HG03066 (cell line): Measurements from ENCODE around the gene NYNRIN.

Experiments
- ATAC-seq: cut with Tn5 transposase; IDR thresholded peaks from one replicate; pipeline ENCODE4 v1.9.1; 2021; ENCODE audit warnings: low read depth; ENCODE audit not compliant: unreplicated experiment

Gene NYNRIN

DNA sequence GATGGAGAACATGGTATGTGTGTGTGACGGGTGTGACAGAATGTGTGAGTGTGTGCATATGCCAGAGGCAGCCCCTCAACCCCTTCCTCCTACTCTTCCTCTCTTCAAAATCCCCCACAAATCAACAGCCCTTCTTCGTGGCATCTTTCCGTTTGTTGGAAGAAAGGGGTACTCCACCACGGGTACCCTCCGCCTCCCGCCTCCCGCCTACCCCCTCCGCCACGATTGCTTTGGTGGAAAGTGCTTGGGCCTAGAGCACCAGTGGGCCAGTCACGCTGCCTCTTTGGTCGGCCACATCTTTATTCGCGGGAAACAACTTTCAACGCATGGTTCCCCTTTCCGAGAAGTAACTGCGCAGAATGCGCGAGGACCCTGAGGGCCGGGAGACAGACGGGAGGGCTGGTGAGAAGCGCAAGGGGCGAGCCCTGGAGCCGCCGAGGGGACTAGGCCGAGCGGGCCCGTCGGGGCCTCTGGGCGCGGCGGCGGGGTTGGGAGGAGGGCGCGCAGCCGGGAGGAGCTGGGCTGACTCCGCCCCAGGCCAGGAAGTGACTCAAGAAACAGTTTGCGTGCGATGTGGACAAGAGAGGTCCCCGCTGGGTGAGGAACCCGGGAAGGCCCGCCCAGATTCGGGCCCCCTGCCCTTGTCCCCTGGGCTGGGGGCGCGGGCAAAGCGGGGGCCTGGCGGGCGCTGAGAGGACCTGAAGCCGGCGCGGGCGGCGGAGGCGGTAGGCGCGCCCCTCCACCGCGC, 30.8 kb downstream of the NYNRIN start, which contains the start of the genes CBLN3 and KHNYN:
Gene CBLN3, minus strand, starts transcription at position 274 of the 748 bp plus-strand sequence. CDS start 614 bp downstream, outside the sequence.
Gene KHNYN, plus strand, starts transcription at position 560 of the 748 bp plus-strand sequence. CDS start 777 bp downstream, outside the sequence.
- ATAC-seq = peak; percentile 86

DNA sequence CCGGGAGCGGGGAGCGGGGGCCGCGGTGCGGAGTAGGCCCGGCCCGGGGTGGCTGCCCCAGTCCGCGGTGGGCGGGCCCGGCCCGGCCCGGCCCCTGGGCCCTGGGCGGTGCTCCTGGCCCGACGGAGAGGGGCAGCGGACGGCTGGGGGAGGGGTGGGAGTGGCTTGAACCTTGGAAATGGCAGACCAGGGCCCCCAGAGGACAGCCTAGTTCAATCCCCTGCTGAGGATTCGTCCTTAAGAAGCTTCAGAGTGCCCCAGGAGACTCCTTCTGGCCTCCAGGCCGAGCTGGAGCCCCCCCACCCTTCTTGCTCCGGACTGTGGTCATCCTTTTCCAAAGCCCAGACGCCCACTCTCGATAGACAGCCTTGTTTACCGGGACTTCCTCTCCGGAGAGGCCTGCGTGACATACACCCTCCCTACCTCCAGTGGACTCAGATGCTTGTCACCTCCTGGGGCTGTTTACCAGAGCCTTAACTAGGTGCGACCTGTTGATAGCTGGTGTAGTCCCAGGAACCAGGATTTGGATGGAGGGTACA, 31.4 kb downstream of the NYNRIN start:
- ATAC-seq = peak; percentile 63

DNA sequence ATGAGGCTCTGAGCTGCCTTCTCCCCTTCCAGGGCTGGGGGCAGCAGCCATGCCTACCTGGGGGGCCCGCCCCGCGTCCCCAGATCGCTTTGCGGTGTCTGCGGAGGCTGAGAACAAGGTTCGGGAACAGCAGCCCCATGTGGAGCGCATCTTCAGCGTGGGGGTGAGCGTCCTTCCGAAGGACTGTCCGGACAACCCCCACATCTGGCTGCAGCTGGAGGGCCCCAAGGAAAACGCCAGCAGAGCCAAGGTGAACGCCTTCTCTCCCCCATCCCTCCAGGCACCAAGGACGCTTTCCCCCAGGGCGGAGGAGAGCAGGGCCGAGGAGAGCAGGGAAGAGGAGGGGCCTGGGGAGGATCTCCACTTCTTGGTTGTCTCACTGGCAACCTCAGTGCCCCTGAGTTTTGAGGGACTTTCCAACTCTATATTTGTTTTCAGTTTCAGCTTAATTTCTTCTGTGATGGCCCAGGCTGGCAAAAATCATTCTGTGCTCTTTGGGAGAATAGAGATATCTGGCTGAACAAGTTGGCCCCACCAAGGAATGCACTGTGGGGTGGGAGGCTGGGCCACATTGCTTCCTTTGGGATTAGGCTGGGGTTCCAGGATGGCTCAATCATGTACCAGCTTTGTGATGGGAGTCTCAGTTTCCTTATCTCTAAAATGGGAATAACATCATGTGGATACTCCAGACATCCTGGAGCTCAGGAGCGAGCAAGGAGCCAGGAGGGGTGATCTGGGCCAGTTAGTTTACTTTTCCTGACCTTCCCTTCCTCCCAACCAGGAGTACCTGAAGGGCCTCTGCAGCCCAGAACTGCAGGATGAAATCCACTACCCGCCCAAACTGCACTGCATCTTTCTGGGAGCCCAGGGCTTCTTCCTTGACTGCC, 32.1 kb downstream of the NYNRIN start:
- no peak for ATAC-seq

DNA sequence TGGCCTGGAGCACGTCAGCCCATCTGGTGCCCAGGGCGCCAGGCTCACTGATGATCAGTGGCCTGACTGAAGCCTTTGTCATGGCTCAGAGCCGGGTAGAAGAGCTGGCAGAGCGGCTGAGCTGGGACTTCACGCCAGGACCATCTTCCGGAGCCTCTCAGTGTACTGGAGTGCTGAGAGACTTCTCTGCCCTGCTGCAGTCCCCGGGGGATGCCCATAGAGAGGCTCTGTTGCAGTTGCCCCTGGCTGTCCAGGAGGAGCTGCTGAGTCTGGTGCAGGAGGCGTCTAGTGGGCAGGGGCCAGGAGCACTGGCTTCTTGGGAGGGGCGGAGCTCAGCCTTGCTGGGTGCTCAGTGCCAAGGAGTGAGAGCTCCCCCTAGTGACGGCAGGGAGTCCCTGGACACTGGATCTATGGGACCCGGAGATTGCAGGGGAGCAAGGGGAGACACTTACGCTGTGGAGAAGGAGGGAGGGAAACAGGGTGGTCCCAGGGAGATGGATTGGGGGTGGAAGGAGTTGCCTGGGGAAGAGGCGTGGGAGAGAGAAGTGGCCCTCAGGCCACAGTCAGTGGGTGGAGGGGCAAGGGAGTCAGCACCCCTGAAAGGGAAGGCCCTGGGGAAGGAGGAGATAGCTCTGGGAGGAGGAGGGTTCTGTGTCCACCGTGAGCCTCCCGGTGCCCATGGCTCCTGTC, 32.9 kb downstream of the NYNRIN start:
- peak; percentile 42 for ATAC-seq

DNA sequence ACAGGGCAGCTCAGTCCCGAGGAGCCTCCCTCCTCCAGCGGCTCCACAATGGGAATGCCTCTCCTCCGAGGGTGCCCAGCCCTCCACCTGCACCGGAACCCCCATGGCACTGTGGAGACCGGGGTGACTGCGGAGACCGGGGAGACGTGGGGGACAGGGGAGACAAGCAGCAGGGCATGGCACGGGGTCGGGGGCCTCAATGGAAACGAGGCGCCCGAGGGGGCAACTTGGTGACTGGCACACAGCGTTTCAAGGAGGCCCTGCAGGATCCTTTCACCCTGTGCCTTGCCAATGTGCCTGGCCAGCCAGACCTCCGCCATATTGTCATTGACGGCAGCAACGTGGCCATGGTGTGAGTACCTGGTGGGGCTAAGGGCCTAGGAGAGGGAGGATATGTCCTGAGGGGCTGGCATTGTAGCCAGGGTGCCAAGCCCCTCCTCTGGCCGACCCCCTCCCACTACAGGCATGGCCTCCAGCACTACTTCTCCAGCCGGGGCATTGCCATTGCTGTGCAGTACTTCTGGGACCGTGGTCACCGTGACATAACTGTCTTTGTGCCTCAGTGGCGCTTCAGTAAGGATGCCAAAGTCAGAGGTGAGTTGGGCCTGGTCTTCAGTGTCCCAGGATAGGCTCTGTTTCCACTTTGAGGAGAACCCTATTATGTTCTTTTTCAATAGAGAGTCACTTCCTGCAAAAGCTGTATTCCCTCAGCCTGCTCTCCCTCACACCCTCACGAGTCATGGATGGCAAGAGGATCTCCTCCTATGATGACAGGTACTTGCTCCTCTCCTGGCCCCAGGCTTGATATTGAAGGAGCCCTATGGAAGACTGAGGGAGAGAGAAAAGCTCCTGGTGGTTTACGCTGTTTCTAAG, 33.7 kb downstream of the NYNRIN start:
- no peak for ATAC-seq

DNA sequence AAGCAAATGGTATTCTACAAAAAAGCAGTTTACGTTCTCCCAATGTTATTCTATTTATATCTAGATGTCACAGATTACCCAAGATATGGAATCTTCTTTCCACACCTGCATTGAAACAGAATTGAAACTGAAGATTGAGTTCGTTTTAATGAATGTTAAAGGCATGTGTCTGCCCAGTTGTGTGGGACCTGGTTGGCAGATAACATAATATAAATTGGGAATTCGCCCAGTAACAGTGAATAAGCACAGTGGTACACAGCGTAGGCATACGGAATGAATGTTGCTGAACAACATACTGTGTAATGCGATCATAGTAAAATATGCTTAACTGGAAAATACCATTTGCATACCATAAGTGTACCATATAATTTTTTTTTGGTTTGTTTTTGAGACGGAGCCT, 35.2 kb downstream of the NYNRIN start:
- ATAC-seq = no peak

DNA sequence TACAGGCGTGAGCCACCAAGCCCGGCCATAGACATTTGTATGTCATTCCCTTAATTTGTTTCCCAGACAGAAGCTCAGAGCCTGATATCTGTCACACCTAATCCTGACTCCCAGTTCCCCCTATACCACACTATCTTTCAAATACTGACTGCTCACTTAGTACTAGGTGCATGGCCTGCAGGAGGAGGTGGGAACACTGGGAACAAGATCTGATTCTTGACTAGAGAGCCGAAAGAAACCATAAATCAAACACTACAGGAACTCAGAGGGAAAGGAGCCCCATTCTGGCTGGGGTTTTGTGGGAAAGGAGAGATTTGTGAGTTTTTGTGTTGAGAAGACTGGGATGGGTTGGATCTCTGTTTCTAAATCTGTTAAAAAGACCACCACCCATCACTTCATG, 35.9 kb downstream of the NYNRIN start:
- ATAC-seq = no peak

DNA sequence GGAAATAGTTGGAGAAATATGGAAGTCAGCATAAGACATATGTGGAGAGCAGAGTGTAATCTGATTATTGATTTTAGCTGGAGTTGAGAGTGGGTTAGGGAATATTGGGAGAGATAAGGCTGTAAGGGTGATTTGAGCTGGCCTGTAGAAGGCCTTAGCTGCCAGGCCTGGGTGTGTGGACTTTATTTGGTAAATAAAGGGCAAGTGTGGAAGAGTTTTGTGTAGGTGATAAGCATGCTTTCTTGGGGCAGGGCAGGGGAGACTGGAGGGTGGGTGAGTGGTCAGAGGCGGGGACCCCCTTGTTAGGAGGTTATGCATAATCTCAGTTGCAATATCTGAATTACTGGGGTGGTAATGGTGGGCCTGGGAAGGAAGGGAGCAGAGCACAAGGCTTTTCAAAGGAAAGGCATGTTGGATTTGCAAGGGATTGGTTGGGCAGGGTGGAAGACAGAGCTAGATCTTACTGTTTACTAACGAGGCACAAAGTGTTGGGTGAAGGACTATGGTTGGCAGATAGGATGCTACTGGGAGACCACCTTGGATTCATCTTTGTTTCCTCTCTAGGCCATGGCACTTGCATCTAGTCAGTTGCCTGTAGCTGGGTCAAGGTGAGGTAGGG, 36.5 kb downstream of the NYNRIN start:
- ATAC-seq = no peak

DNA sequence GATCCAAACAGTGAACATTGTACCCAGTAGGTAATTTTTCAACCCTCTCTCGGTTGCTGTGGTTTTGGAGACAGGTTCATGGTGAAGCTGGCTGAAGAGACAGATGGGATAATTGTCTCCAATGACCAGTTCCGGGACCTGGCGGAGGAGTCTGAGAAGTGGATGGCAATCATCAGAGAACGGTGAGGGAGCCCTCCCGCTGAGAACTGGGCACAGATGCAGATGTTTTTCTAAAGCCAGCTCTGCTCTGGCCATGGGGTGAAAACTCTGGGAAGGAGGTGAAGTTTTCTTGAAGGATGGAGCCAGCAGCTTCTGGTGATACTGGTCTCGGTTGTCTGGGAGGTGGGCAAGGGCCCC, 37.2 kb downstream of the NYNRIN start:
- ATAC-seq = no peak

DNA sequence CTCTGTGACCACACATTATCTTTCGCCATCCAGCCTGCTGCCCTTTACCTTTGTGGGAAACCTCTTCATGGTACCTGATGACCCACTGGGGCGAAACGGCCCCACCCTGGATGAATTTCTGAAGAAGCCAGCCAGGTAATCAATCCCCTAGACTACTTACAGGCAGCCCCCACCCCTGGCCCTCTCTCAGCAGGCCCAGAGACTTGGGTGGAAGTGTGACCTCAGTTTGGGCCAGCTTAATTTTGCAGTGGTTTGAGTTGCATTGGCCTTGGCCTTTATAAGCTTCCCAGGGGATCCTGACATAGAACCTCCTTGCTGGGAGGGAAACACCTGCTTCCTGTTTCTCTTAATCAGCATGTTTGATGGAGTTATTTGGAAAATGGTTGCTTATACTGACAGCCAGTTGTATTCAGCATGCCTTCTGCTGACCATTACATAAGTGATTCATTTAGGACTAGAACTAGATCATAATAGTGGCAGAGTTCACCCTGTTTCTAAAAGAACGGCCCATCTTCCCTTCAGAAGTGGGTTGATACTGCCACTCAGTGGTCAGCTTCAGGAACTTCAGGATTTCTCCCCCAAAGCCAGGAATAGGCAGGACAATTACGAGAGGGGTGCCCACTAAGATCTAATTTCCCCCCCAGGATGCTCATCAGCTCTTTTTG, 37.7 kb downstream of the NYNRIN start:
- ATAC-seq = no peak

DNA sequence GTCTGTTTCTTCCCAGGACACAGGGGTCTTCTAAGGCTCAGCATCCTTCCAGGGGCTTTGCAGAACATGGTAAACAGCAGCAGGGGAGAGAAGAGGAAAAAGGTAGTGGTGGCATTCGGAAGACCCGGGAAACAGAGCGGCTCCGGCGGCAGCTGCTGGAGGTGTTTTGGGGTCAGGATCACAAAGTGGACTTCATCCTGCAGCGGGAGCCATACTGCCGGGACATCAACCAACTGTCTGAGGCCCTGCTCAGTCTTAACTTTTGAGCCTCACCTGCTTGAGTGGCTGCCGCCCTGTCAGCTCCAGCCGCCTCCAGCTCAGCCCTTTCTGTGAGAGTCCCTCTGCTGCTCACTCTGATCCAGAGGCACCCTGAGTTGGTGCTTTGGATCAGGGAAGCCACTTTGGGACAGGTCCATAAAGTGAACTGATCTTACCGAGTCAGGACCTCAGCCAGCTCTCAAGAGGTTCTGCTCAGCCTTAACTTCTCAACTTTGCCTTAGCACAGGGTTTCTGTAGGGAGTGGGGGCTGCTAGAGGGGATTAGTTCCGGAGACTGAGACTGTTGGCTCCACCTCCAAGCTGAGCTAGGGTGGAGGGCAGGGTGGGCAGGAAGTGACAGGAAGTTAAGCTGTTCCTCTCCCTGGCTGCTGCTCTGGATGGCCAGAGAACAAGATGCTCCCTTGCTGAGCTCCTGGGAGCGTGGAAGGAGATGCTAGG, 38.4 kb downstream of the NYNRIN start:
- ATAC-seq = no peak

DNA sequence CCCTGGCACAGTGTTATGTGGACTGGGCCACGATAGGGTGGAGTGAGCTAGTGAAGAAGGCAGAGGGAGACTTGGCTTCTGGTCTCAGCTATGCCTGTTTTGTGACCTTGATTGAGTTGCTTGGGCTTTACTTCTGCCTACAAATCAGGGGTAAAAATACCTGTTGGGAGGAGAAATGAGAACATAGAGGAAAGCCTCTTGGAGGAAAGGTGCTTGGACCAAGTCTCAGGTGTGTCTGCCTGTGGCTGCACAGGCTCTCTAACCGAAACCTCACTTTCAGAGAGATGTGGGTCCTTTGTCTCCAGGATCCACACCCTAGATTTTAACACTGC, 38.9 kb downstream of the NYNRIN start:
- no peak for ATAC-seq

DNA sequence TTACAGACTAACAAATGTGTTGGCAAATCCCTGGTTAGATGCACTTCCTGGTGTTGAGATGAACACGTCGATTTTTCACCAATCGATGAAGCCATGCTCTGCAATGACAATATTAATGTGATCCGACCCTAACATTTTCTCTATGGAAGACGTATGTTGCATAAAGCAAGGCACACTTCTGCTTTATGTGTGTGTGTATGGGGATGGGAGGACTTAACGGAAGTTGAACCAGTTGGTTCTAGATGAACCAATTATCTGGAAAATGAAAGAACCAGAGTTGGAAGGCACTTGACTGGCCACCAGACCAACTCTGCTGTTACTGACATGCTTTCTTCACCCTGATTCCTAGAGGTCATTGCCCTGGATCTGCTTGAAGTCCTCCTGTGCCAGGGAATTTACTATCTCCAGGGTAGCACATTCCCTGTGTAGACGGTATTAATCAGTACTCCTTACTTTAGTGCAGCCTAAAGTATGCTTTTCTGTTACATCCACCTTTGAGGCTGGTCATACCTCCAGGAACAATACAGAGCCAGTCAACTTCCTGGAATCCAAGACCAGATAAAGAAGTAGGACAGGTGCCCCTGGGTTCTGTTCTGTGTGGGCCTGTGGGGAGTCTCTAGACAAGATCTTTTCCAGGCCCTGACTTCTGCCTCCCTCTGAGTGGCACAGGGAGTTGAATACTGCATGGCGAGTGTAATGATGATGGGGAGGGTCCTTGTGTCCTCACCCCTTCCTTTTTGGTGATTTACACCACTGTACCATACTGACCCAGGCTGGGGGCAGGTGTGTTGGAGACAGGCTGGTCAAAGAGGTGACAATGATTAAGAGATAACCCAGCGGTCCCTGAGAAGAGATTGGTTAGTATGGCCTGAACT, 39.7 kb downstream of the NYNRIN start:
- no peak for ATAC-seq

DNA sequence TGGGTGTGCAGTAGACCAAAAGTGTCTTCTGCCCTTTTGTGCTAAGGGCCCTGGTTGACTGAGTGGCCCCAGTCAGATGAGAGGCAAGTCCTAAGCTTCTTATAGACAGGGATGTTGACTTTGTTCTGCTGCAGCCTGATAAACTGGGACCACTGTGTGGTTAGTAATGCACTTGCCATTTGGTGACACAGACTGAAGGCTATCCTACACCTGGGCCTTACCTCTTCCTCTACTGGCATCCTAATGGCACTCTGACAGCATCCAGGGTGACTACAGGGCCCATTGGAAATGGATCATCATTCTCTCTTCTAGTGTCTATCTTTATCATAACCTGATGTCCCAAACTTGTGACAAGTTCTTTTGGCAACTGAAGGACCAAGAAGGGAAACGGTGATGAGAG, 40.5 kb downstream of the NYNRIN start:
- no peak for ATAC-seq

DNA sequence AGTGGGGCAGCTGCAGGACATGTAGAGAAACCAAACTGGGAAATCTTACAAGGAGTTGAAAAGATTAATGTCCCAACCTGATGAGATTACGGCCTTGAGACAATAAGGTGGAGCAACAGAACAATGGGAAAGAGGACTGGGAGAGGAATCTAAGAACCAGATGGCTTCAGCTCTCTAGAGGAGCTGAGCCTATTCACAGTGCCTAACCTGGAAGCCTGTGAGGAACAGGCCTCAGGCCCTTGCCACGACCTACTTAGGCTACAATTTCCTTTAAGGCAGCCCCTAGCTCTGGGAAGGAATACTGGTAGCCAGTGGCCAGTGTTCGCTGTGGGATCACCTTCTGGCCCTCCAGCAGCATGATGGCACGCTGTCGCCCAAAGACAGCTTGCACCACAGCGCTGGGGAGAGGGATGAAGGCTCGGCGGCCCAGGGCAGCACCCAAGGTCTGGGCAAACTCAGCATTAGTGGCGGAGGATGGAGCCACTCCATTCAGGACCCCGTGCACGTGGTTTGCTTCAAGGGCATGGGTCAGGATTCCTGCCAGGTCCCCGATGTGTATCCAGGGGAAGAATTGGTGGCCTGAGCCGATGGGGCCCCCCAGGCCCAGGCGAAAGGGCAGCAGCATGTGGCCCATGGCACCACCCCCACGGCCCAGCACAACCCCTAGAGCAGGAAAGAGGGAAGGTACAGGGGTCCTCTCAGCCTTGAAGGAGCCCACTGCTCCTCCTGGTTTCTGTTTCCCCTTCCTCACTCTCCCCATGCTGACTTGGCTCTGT, 41.2 kb downstream of the NYNRIN start:
- ATAC-seq = no peak

DNA sequence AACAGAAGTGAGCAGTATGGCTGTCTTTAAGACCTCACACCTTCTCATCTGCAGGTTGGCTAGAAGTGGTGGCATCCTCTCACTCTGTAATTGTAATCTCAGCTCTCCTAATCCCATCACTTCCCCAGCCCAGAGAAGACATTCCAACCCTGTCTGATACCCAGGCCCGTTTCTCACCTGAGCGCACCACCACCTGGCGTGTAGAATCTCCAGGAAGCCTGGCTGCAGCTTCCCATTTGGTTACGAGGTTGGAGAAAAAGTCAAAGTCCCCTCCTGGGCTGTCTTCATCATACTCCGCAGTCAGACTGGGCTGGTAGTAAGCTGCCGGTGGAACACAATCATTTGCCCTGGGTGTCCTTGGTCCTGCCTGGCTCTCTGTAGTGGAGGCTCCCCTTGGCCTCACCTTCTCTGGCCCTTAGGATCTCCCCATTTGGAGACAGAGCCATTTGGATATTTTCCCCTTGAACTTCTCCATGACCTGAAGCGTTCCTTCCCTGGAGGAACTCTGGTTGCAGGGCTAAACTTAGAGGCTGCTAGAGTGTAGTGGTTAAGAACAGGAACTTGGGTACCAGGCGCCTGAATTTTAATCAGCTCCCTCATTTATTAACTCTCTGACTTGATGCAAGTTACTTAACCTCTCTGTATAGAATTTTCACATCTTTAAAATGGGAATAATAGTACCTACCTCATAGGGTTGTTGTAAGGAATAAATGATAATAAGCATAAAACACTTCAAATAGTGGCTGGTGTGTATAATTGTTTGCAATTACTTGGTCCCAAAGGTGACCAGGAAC, 42.0 kb downstream of the NYNRIN start:
- ATAC-seq = no peak
